ENCODE data around the gene PRR33.

The PRR33 gene

DNA sequence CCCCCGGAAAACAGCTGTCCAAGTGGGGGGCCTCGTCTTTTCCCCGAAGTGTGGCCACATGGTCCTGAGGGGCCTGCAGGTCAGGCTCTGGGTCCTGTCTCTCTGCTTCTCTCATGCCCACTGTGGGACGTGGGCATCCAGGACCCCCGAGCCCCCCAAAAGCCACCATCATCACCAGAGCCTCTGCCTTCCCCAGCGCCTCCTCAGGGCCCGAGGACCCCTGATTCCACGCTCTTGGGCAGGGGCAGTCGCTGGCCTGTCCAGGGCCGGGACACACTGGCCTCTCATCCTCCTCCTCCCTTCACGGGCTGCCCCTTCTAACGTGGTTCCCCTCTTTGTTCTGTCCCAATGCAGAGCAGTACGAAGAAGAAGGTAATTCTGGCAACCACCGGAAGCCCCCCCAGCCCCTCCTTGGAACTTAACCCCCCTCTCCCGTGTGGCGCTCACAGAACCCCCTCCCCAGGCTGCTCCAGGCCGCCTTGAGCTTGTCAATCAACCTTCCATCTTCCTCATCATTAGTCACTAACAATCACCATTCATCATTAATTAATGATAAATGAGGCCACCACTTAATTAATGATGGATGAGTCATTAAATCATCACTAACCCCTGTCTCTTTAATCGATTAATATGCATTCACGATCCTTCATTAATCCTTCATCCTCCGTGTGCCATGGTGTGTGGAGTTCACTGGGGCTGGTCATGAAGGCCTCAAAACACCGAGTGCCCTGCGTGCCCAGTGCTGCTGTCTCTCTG lies 31.7 kb upstream of the PRR33 start:
- TF ChIP-seq CTCF (IDR thresholded peaks at IDR 0.05; ENCODE audit: control insufficient read depth, extremely low read depth, insufficient read depth), result no peak
- no peak for DNase-seq (ENCODE audit: low read depth)
- H3K4me3 ChIP-seq (ENCODE audit: low read depth, low read length), result no peak overlapping the region

DNA sequence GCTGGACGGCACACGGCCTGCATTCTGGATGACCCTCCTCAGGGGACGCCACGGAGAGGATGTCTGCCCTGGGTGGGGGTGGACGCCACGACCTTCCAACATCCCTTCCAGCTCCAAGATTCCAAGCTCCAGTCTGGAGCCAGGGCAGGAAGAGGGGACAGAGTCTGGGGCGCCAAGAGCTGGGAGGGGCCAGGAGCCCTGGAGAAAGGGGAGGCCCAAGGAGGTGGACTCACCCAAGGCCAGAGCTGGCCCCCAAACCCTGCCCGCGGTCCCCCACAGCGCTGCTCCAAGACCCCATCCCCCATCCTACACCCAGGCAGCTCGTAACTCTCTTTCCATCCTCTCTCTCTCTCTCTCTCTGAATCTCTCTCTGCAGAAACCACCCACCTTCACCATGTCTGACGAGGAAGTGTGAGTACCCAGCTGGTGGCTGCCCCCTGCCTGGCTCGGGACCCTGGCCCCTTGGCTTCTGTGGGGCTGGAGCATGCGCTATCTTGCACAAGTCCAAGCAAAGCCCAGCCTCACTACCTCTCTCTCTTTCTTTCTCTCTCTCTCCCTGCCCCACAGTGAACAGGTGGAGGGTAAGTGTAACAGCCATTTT lies 30.9 kb upstream of the PRR33 start:
- DNase-seq (ENCODE audit: low read depth), result no peak

GRCh38 chr11:1921574-1922141 lies 30.0 kb upstream of the PRR33 start:
- no peak for DNase-seq (ENCODE audit: low read depth)
- TF ChIP-seq CTCF (IDR thresholded peaks at IDR 0.05; ENCODE audit: control insufficient read depth, extremely low read depth, insufficient read depth), result no peak
- H3K4me3 ChIP-seq (ENCODE audit: low read depth, low read length), result no peak overlapping the region

More for the DNA sequence above, 30.9 kb upstream of the PRR33 start:
- no peak overlapping the region for H3K4me3 ChIP-seq (ENCODE audit: low read depth, low read length)
- TF ChIP-seq CTCF (IDR thresholded peaks at IDR 0.05; ENCODE audit: control insufficient read depth, extremely low read depth, insufficient read depth), result no peak

GRCh38 chr11:1920909-1921573 lies 29.3 kb upstream of the PRR33 start:
- DNase-seq (ENCODE audit: low read depth), result no peak
- no peak for TF ChIP-seq CTCF (IDR thresholded peaks at IDR 0.05; ENCODE audit: control insufficient read depth, extremely low read depth, insufficient read depth)
- no peak overlapping the region for H3K4me3 ChIP-seq (ENCODE audit: low read depth, low read length)

DNA sequence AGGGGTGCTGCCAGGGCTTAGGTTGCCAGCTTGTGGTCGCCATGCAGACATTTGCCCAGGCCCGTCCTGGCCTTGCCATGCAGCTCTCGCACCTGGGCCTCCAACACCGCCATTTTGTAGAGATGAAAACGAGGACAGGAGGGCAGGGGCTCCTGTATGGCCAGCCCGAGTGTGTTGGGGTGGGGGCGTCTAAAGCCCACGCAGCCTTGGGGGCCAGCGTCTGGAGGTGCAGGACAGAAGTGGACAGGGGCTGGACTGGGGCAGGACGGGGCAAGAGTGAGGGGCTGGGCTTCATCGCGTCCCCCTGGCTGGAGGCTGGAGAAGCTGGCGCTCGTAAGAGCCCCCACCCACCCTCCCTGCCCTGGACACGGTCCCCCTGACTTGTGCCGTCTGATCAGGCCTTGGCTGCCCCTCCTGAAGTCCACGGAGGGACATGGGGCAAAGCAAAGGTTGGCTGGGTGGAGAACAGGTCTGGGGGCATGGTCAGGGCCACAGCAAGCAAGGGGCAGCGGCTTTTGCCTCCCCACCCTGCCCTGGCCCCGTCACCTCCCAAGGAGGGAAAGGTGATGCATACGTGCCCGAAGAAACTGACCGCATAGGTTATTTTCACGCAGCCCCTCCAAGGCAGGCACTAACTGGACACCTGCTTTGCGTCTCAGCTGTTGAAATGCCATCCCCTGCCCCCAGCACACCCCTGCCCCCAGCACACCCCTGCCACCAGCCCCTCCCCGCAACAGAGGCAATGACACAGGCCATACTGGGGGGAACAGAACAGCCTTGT lies 28.6 kb upstream of the PRR33 start:
- DNase-seq (ENCODE audit: low read depth), result no peak
- no peak overlapping the region for H3K4me3 ChIP-seq (ENCODE audit: low read depth, low read length)
- no peak for TF ChIP-seq CTCF (IDR thresholded peaks at IDR 0.05; ENCODE audit: control insufficient read depth, extremely low read depth, insufficient read depth)

- DNase-seq (ENCODE audit: low read depth), result no peak
- no peak for TF ChIP-seq CTCF (IDR thresholded peaks at IDR 0.05; ENCODE audit: control insufficient read depth, extremely low read depth, insufficient read depth)
- H3K4me3 ChIP-seq (ENCODE audit: low read depth, low read length), result no peak within 1 kb of the TSS
These were observed 27.9 kb upstream of the PRR33 start, which contains the start of gene TNNT3 for GRCh38 chr11:1919391-1920127. TNNT3 (plus strand) TSS chr11:1919703; CDS start chr11:1922875, 3,172 bp downstream.

All from LNCaP clone FGC (cell line).